GM23338 (cell line): ENCODE measurements around the gene RNF186. TPM values are rescaled to one million over a fixed set of nuclear protein-coding genes. Genes with fewer than 3 reads are reported as not detected.

Experiments used
- ATAC-seq: fragments of 200-7000 bp; cut with Tn5 transposase; 3 replicates; pipeline ENCODE4 v1.9.1; 2020
- DNase-seq: peaks from one replicate; pipeline ENCODE4 v3.0.0-alpha.2; 2015; ENCODE audit warnings: low spot score
- H2AFZ ChIP-seq: fragments of 200-600 bp; sonication (generic); 2 replicates; pipeline ENCODE4 v1.8.0; 2016; ENCODE audit warnings: antibody characterized with exemption, mild to moderate bottlenecking, moderate library complexity
- H3F3A ChIP-seq: fragments of 200-600 bp; sonication (generic); replicated peaks from 2 replicates; pipeline ENCODE4 v1.8.0; 2017; ENCODE audit warnings: antibody characterized with exemption, mixed run types, low read depth
- H3K27ac ChIP-seq: fragments of 200-600 bp; sonication (generic); 2 replicates; pipeline ENCODE4 v1.6.1; 2016; ENCODE audit warnings: low read depth
- H3K27me3 ChIP-seq: fragments of 200-600 bp; sonication (generic); 2 replicates; pipeline ENCODE4 v1.8.0; 2016; ENCODE audit warnings: mild to moderate bottlenecking, mixed run types, moderate library complexity; ENCODE audit not compliant: insufficient read depth
- H3K36me3 ChIP-seq: fragments of 200-600 bp; sonication (generic); 2 replicates; pipeline ENCODE4 v1.8.0; 2016; ENCODE audit warnings: mild to moderate bottlenecking; ENCODE audit not compliant: insufficient read depth
- H3K4me1 ChIP-seq: fragments of 200-600 bp; sonication (generic); 2 replicates; pipeline ENCODE4 v1.8.0; 2016; ENCODE audit warnings: mild to moderate bottlenecking, moderate library complexity; ENCODE audit not compliant: insufficient read depth
- H3K4me2 ChIP-seq: fragments of 200-600 bp; sonication (generic); 2 replicates; pipeline ENCODE4 v1.7.1; 2017; ENCODE audit warnings: mixed run types
- H3K4me3 ChIP-seq: fragments of 200-600 bp; sonication (generic); 2 replicates; pipeline ENCODE4 v1.6.1; 2016; ENCODE audit warnings: mixed run types
- H3K79me2 ChIP-seq: fragments of 200-600 bp; sonication (generic); replicated peaks from 2 replicates; pipeline ENCODE4 v1.8.0; 2017; ENCODE audit warnings: mild to moderate bottlenecking; ENCODE audit not compliant: insufficient read depth
- H3K9me2 ChIP-seq: fragments of 200-600 bp; sonication (generic); 2 replicates; pipeline ENCODE4 v1.8.0; 2017; ENCODE audit not compliant: insufficient read depth
- H4K20me1 ChIP-seq: fragments of 200-600 bp; sonication (generic); replicated peaks from 2 replicates; pipeline ENCODE4 v1.8.0; 2017; ENCODE audit warnings: mild to moderate bottlenecking; ENCODE audit not compliant: insufficient read depth
- H3K27ac Mint-ChIP-seq: 2 replicates; pipeline ENCODE4 v1.8.0; 2020; ENCODE audit warnings: inconsistent platforms, mild to moderate bottlenecking, moderate library complexity, mixed read lengths
- H3K27me3 Mint-ChIP-seq: 3 replicates; pipeline ENCODE4 v1.8.0; 2022; ENCODE audit warnings: low read depth, mild to moderate bottlenecking, moderate library complexity, mixed read lengths, inconsistent platforms; ENCODE audit not compliant: insufficient read depth, poor library complexity
- H3K36me3 Mint-ChIP-seq: 3 replicates; pipeline ENCODE4 v1.8.0; 2021; ENCODE audit warnings: low read depth, mild to moderate bottlenecking, inconsistent platforms, moderate library complexity, mixed read lengths
- H3K4me1 Mint-ChIP-seq: 3 replicates; pipeline ENCODE4 v1.8.0; 2020; ENCODE audit warnings: mild to moderate bottlenecking, inconsistent platforms, mixed read lengths
- H3K4me3 Mint-ChIP-seq: 3 replicates; pipeline ENCODE4 v1.8.0; 2021; ENCODE audit warnings: moderate library complexity, mild to moderate bottlenecking, inconsistent platforms, mixed read lengths
- H3K9me3 Mint-ChIP-seq: 3 replicates; pipeline ENCODE4 v1.8.0; 2020; ENCODE audit warnings: moderate library complexity, mild to moderate bottlenecking, inconsistent platforms, mixed read lengths
- CREB1 ChIP-seq: fragments of 250-450 bp; sonication (Bioruptor Pico); IDR thresholded peaks from 2 replicates; pipeline ENCODE4 v1.5.0; 2020; ENCODE audit warnings: low read depth, mild to moderate bottlenecking, moderate library complexity
- EZH2 ChIP-seq: fragments of 200-600 bp; sonication (generic); IDR thresholded peaks from one replicate; pipeline ENCODE4 v1.8.0; 2017; ENCODE audit warnings: antibody characterized with exemption, mild to moderate bottlenecking, low read depth; ENCODE audit not compliant: unreplicated experiment
- JUNB ChIP-seq: IDR thresholded peaks from one replicate; pipeline ENCODE4 v1.6.1; 2016; ENCODE audit warnings: antibody characterized with exemption; ENCODE audit not compliant: unreplicated experiment
- NANOG ChIP-seq: IDR thresholded peaks from 2 replicates; pipeline ENCODE4 v1.6.1; 2016; ENCODE audit warnings: antibody characterized with exemption, borderline replicate concordance
- POLR2AphosphoS5 ChIP-seq: IDR thresholded peaks from 2 replicates; pipeline ENCODE4 v1.6.1; 2016; ENCODE audit warnings: antibody characterized with exemption, low read depth
- STAT1 ChIP-seq: IDR thresholded peaks from one replicate; pipeline ENCODE4 v1.6.1; 2016; ENCODE audit warnings: antibody characterized with exemption; ENCODE audit not compliant: unreplicated experiment
- ZNF114 ChIP-seq: fragments of 250-450 bp; sonication (Bioruptor Pico); IDR thresholded peaks from 2 replicates; pipeline ENCODE4 v1.5.0; 2020; ENCODE audit warnings: mild to moderate bottlenecking, moderate library complexity
- polyA plus RNA-seq: library from polyadenylated mRNA; unstranded; fragments of >200 nt; fragmentation: Nextera tagmentation; extraction: Ambion mirVana; gene quantifications from 2 replicates; pipeline ENCODE4 v1.2.1, GENCODE V29; 2016
- total RNA-seq: library from RNA; depleted of rRNA; stranded (reverse); fragments of >200 nt; shearing (Covaris generic); gene quantifications from 2 replicates; pipeline ENCODE4 v1.2.3, GENCODE V29; 2014
- TF ChIP-seq, protein P1 (sequence below): IDR thresholded peaks from one replicate; pipeline ENCODE4 v1.6.1; 2018; ENCODE audit warnings: antibody characterized with exemption; ENCODE audit not compliant: unreplicated experiment
- TF ChIP-seq, protein P2 (sequence below): IDR thresholded peaks from 2 replicates; pipeline ENCODE4 v1.6.1; 2016; ENCODE audit warnings: antibody characterized with exemption

RNF186 gene
- total and polyA plus RNA-seq, 2 experiments from 2014 or later, result not detected

DNA sequence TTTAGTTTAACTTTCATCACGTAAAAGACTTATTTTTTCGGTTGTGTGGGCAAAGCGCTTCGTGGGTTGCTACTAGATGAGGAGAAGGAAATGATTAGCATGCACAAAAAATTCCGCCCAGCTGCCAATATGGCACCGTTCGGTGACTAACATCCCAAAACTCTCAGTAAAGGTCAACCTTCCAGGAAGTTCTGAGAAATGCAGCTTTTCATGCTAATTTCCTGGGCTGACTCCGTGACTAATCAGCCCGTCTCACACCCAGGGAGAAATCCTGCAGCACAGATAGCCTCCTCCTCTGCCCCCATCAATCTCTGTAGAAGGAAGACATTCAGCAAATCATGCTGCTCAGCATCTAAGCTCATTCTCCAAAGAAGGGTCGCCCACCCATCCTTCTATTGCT, 49.5 kb downstream of the RNF186 start:
- no peak for TF ChIP-seq ZNF114 (CRISPR knock-in tag)
- no peak for TF ChIP-seq POLR2AphosphoS5
- TF ChIP-seq EZH2, result no peak
- no peak for TF ChIP-seq CREB1 (CRISPR knock-in tag)
- TF ChIP-seq JUNB, result no peak
- TF ChIP-seq NANOG, result no peak
- TF ChIP-seq, protein P1, sequence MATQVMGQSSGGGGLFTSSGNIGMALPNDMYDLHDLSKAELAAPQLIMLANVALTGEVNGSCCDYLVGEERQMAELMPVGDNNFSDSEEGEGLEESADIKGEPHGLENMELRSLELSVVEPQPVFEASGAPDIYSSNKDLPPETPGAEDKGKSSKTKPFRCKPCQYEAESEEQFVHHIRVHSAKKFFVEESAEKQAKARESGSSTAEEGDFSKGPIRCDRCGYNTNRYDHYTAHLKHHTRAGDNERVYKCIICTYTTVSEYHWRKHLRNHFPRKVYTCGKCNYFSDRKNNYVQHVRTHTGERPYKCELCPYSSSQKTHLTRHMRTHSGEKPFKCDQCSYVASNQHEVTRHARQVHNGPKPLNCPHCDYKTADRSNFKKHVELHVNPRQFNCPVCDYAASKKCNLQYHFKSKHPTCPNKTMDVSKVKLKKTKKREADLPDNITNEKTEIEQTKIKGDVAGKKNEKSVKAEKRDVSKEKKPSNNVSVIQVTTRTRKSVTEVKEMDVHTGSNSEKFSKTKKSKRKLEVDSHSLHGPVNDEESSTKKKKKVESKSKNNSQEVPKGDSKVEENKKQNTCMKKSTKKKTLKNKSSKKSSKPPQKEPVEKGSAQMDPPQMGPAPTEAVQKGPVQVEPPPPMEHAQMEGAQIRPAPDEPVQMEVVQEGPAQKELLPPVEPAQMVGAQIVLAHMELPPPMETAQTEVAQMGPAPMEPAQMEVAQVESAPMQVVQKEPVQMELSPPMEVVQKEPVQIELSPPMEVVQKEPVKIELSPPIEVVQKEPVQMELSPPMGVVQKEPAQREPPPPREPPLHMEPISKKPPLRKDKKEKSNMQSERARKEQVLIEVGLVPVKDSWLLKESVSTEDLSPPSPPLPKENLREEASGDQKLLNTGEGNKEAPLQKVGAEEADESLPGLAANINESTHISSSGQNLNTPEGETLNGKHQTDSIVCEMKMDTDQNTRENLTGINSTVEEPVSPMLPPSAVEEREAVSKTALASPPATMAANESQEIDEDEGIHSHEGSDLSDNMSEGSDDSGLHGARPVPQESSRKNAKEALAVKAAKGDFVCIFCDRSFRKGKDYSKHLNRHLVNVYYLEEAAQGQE, result no peak

DNA sequence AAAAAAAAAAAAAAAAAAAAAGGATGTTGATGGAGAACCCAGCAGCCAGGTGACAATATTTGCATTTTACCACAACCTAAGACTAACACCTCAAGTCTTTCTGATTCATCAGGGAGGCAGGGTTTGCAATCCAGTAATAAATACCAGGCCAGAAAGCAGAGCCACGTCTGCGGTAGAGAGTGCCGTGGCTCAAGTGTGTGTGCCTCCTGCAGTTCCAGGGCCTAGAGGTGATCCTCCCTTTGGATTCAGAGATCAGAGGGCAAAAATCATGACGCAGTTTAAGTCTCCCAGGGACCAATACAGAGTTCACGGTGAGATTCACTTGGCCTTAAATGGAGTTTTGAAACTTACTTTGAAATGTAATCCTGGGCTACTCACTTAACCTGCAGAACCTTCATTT, 50.2 kb downstream of the RNF186 start:
- H3K36me3 Mint-ChIP-seq, result no peaks in the 10 kb centered on the region
- DNase-seq (no peak), ATAC-seq (no peak)
- Histone ChIP-seq H3K4me3 (no peak overlapping the region), H2AFZ (no peak overlapping the region), H3K79me2 (no peaks in the 10 kb centered on the region), H3K27ac (no peak overlapping the region), H3F3A (no peaks in the 10 kb centered on the region), H4K20me1 (no peaks in the 10 kb centered on the region; the same call in 1 of the 2 replicates), H3K4me2 (no peak overlapping the region), H3K36me3 (no peaks in the 10 kb centered on the region), H3K4me1 (peaks cover 10% of the 10 kb centered on the region; the same call in 1 of the 2 replicates), H3K27me3 (no peaks in the 10 kb centered on the region), H3K9me2 (no peaks in the 10 kb centered on the region)
- TF ChIP-seq CREB1 (CRISPR knock-in tag) (no peak), ZNF114 (CRISPR knock-in tag) (no peak), EZH2 (no peak), STAT1 (no peak), NANOG (no peak)
- TF ChIP-seq, protein P1, result no peak
- TF ChIP-seq, protein P2, sequence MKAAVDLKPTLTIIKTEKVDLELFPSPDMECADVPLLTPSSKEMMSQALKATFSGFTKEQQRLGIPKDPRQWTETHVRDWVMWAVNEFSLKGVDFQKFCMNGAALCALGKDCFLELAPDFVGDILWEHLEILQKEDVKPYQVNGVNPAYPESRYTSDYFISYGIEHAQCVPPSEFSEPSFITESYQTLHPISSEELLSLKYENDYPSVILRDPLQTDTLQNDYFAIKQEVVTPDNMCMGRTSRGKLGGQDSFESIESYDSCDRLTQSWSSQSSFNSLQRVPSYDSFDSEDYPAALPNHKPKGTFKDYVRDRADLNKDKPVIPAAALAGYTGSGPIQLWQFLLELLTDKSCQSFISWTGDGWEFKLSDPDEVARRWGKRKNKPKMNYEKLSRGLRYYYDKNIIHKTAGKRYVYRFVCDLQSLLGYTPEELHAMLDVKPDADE, result no peak
- no peak overlapping the region for H3K27ac Mint-ChIP-seq
- H3K9me3 Mint-ChIP-seq, result no peaks in the 10 kb centered on the region
- no peak overlapping the region for H3K4me3 Mint-ChIP-seq
- H3K27me3 Mint-ChIP-seq, result peaks cover 15% of the 10 kb centered on the region
- H3K4me1 Mint-ChIP-seq, result peaks cover 26% of the 10 kb centered on the region

More for the DNA sequence above, 49.5 kb downstream of the RNF186 start:
- Histone ChIP-seq H3K27me3 (no peaks in the 10 kb centered on the region), H3K27ac (no peak overlapping the region), H3K79me2 (no peaks in the 10 kb centered on the region), H4K20me1 (no peaks in the 10 kb centered on the region; the same call in 1 of the 2 replicates), H3K9me2 (no peaks in the 10 kb centered on the region), H3K36me3 (no peaks in the 10 kb centered on the region), H3K4me2 (no peak overlapping the region), H2AFZ (no peak overlapping the region), H3K4me1 (peaks cover 10% of the 10 kb centered on the region; the same call in 1 of the 2 replicates), H3K4me3 (no peak overlapping the region), H3F3A (no peaks in the 10 kb centered on the region)
- Mint-ChIP-seq H3K36me3 (no peaks in the 10 kb centered on the region), H3K27me3 (peaks cover 20% of the 10 kb centered on the region), H3K9me3 (no peaks in the 10 kb centered on the region), H3K4me1 (peaks cover 27% of the 10 kb centered on the region), H3K27ac (no peak overlapping the region), H3K4me3 (no peak overlapping the region)
- ATAC-seq (no peak), DNase-seq (no peak)
